Measurements from ENCODE around the gene USP48. TPM values are rescaled to one million over a fixed set of nuclear protein-coding genes. Genes with fewer than 3 reads are reported as not detected.
"Not testable (repeated sequence)": the region's sequence is repeated elsewhere in the genome, so short reads cannot be mapped to it uniquely, and the experiment has no call there.

Gene USP48
- total RNA-seq, 4 donors from 2014 or later, result 11.5 to 24.4 (median 14.5) TPM

DNA sequence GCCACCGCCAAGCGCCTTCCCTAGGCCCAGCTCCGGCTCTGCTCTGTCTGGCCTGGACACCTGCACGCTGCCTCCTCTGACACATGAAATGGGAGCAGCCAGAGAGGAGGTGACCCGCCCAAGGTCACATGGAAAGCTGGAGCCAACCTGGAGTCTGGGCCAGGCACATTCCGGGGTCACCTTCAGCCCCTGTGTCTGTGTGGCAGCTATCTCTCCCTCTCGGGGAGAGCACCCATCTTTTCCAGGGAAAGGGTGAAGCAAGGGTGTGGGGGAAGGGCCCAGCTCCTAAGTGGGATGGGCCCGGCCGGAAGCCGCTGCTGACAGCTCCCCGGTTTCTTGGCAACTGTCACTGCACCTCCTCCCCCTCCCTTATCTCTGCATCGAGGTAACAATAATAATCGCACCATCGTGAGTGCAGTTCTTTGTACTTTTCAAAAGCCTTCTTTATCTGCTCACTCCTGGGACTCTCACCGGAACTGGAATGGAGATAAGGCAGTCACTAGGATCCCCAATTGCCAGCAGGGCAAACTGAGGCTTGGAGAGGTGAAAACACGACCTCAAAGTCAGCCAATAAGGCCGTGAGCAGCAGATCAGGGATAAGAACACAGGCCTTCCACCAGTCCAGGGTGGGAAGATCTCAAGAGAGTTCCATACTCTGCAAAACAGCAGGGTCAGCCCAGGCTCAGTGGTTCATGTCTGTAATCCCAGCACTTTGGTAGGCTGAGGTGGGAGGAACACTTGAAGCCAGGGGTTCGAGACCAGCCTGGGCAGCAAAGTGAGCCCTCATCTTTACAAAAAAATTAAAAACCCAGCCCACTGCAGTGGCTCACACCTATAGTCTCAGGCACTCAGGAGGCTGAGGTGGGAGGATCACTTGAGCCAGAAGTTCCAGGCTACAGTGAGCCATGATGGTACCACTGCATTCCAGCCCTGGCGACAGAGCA, 150.7 kb downstream of the USP48 start:
- Histone ChIP-seq H3K36me3 (no peaks in the 10 kb centered on the region), H3K4me3 (no peak overlapping the region), H3K9me3 (no peaks in the 10 kb centered on the region), H3K4me1 (no peaks in the 10 kb centered on the region), H3K27me3 (peaks cover 0 to 29% (median 14%) of the 10 kb centered on the region in 3 donors), H3K27ac (no peak overlapping the region)
- no peak for TF ChIP-seq POLR2A (IDR thresholded peaks at IDR 0.05)
- TF ChIP-seq, protein P1, sequence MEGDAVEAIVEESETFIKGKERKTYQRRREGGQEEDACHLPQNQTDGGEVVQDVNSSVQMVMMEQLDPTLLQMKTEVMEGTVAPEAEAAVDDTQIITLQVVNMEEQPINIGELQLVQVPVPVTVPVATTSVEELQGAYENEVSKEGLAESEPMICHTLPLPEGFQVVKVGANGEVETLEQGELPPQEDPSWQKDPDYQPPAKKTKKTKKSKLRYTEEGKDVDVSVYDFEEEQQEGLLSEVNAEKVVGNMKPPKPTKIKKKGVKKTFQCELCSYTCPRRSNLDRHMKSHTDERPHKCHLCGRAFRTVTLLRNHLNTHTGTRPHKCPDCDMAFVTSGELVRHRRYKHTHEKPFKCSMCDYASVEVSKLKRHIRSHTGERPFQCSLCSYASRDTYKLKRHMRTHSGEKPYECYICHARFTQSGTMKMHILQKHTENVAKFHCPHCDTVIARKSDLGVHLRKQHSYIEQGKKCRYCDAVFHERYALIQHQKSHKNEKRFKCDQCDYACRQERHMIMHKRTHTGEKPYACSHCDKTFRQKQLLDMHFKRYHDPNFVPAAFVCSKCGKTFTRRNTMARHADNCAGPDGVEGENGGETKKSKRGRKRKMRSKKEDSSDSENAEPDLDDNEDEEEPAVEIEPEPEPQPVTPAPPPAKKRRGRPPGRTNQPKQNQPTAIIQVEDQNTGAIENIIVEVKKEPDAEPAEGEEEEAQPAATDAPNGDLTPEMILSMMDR (IDR thresholded peaks at IDR 0.05 in 4 of 5, conservative IDR thresholded peaks at IDR 0.05 in 1 of 5), result no peak
- ATAC-seq (no peak), DNase-seq (no peak)
- in situ Hi-C loops (cut with MboI; ENCODE audit: low sequenced_read_pairs in 4 of 4) (no loop called here), intact Hi-C loops (cut with DNase I; ENCODE audit: low total_unique reads) (no loop called here)

DNA sequence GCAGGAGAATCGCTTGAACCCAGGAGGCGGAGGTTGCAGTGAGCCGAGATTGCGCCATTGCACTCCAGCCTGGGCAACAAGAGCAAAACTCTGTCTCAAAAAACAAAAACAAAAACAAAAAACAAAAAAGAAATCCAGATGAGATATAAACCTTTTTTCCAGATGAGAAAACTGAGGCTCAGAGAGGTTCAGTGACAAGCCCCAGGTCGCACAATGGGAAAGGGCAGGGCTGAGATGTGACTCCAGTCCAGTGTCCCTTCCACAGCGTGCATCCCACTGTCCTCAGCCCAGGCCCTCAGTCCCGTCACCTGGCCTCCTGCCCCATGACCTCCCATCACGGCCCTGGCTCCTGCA, 151.4 kb downstream of the USP48 start:
- ATAC-seq; DNase-seq; H3K9me3 ChIP-seq; H3K36me3 ChIP-seq; H3K4me3 ChIP-seq; intact Hi-C loops (cut with DNase I; ENCODE audit: low total_unique reads); H3K27ac ChIP-seq; in situ Hi-C loops (cut with MboI; ENCODE audit: low sequenced_read_pairs in 4 of 4); H3K4me1 ChIP-seq: not testable (repeated sequence)
- peaks cover 0 to 29% (median 14%) of the 10 kb centered on the region in 3 donors for H3K27me3 ChIP-seq

DNA sequence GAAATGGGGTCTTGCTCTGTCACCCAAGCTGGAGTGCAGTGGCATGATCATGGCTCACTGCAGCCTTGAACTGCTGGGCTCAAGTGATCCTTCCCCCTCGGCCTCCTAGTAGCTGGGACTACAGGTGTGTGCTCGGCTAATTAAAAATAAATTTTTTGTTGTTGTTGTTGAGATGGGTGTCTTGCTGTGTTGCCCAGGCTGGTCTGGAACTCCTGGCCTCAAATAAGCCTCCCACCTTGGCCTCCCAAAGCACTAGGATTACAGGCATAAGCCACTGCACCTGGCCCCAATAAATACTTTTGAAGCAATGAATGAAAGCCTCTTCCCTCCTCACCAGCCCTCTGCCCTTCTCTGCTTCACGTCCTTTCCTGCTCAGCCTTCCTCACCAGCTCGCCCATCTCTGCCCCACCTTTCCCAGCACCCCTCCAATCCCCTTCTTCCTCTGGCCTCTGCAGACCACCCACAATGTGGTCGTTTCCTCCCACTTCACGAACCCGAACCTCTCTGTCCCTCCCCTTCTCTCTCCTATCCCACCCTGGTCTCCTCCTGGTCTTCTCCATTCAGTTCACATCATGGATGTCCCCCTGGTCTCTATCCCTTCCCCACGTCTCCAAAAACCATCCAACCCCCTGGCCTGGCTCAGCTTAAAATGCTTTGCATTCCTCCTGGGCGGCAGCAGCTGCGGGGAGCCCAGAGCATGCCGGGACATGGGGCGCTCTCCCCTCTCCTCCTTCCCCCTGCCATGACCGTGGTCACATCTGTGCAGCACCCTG, 152.2 kb downstream of the USP48 start:
- Histone ChIP-seq H3K9me3 (no peaks in the 10 kb centered on the region), H3K27me3 (peaks cover 0 to 29% (median 14%) of the 10 kb centered on the region in 3 donors), H3K36me3 (no peaks in the 10 kb centered on the region), H3K27ac (no peak overlapping the region), H3K4me3 (no peak overlapping the region), H3K4me1 (no peaks in the 10 kb centered on the region)
- DNase-seq (no peak), ATAC-seq (no peak)
- TF ChIP-seq, protein P1 (IDR thresholded peaks at IDR 0.05 in 4 of 5, conservative IDR thresholded peaks at IDR 0.05 in 1 of 5), result no peak
- no peak for TF ChIP-seq POLR2A (IDR thresholded peaks at IDR 0.05)
- in situ Hi-C loops (cut with MboI; ENCODE audit: low sequenced_read_pairs in 4 of 4), result no loop called here
- intact Hi-C loops (cut with DNase I; ENCODE audit: low total_unique reads), result no loop called here

DNA sequence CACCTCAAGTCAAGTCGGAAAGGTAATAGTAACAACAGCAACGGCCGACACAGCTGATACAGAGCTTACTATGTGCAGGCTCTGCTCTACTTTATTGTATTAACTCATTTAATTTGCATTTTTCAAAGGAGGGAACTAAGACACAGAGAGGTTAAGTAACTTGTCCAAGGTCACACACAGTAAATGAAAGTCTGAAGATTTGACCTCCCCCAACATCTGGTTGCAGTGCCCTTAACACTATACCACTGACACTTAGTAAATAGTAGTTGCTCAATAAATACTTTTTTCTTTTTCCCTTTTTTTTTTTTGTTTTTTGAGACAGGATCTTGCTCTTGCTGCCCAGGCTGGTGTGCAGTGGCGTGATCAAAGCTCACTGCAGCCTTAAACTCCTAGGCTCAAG, 153.0 kb downstream of the USP48 start:
- intact Hi-C loops (cut with DNase I; ENCODE audit: low total_unique reads), result no loop called here
- peaks cover 0 to 29% (median 14%) of the 10 kb centered on the region in 3 donors for H3K27me3 ChIP-seq
- TF ChIP-seq, protein P1 (IDR thresholded peaks at IDR 0.05 in 4 of 5, conservative IDR thresholded peaks at IDR 0.05 in 1 of 5), result no peak
- TF ChIP-seq POLR2A (IDR thresholded peaks at IDR 0.05), result no peak
- in situ Hi-C loops (cut with MboI; ENCODE audit: low sequenced_read_pairs in 4 of 4), result no loop called here
- ATAC-seq (no peak), DNase-seq (no peak)
- no peaks in the 10 kb centered on the region for H3K36me3 ChIP-seq
- no peaks in the 10 kb centered on the region for H3K9me3 ChIP-seq
- H3K27ac ChIP-seq, result no peak overlapping the region
- H3K4me1 ChIP-seq, result no peaks in the 10 kb centered on the region
- H3K4me3 ChIP-seq, result no peak overlapping the region

DNA sequence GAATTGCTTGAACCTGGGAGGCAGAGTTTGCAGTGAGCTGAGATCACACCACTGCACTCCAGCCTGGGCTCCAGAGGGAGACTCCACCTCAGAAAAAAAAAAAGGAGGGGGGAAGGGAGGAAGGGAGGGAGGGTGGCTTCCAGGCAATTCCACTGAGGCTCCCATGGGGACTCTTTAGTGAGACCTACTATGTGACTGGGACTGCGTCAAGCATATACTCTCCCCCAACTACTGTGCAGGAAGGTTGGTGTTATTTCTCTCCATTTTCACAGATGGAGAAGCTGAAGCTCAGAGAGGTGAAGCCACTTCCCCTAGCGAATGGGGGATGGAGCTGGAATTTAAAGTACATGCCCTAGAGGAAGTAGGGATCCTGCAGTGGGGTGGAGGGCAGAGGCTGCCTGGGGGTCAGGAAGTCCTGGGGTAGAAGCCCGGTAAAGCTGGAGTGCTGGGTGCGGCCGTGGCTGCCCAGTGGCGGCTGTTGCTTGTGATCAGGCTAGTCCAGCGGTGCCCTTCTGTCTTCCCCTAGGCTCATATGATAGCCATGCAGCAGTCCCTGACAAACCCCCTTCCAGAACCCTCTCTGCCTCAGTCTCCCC, 154.1 kb downstream of the USP48 start:
- H3K4me1 ChIP-seq, result no peaks in the 10 kb centered on the region
- in situ Hi-C loops (cut with MboI; ENCODE audit: low sequenced_read_pairs in 4 of 4) (no loop called here), intact Hi-C loops (cut with DNase I; ENCODE audit: low total_unique reads) (no loop called here)
- H3K36me3 ChIP-seq, result no peaks in the 10 kb centered on the region
- H3K27ac ChIP-seq, result no peak overlapping the region
- TF ChIP-seq, protein P1 (IDR thresholded peaks at IDR 0.05 in 4 of 5, conservative IDR thresholded peaks at IDR 0.05 in 1 of 5), result no peak
- no peak for TF ChIP-seq POLR2A (IDR thresholded peaks at IDR 0.05)
- H3K9me3 ChIP-seq, result no peaks in the 10 kb centered on the region
- H3K27me3 ChIP-seq, result peaks cover 0 to 31% (median 14%) of the 10 kb centered on the region in 3 donors
- no peak for DNase-seq
- ATAC-seq, result no peak
- H3K4me3 ChIP-seq, result no peak overlapping the region

Measured in gastrocnemius medialis (tissue), 4 donors.